Fibroblast of lung (primary cell): ENCODE data around the gene CLEC4E. TPM values are rescaled to one million over a fixed set of nuclear protein-coding genes. Genes with fewer than 3 reads are reported as not detected.

ENCODE experiments used
- DNase-seq, 2 donors: peaks; one replicate each; pipeline versions ENCODE4 v3.0.0 to v3.0.0-alpha.2; 2010; ENCODE audit warnings: low read depth in 2 of 2
- H2AFZ ChIP-seq: 2 replicates; pipeline ENCODE4 v1.5.1; 2012; ENCODE audit warnings: low read length, control low read depth, inconsistent platforms
- H3K27ac ChIP-seq: 2 replicates; pipeline ENCODE4 v1.5.1; 2011; ENCODE audit warnings: low read length, control low read depth; ENCODE audit not compliant: insufficient read depth
- H3K27me3 ChIP-seq: 2 replicates; pipeline ENCODE4 v1.5.1; 2011; ENCODE audit warnings: mild to moderate bottlenecking, low read length; ENCODE audit not compliant: control insufficient read depth, insufficient read depth
- H3K36me3 ChIP-seq: 2 replicates; pipeline ENCODE4 v1.5.1; 2011; ENCODE audit warnings: low read length; ENCODE audit not compliant: control insufficient read depth, insufficient read depth
- H3K4me1 ChIP-seq: 2 replicates; pipeline ENCODE4 v1.5.1; 2011; ENCODE audit warnings: low read length; ENCODE audit not compliant: control insufficient read depth, insufficient read depth; ENCODE audit errors: extremely low read depth
- H3K4me2 ChIP-seq: 2 replicates; pipeline ENCODE4 v1.5.1; 2011; ENCODE audit warnings: low read length, control low read depth; ENCODE audit not compliant: insufficient read depth; ENCODE audit errors: extremely low read depth
- H3K4me3 ChIP-seq, 4 experiments: fragments of 200-600 bp in 1 of 4; sonication (generic) in 1 of 4; replicated peaks in 1 of 4; 2 replicates each; pipeline ENCODE4 v1.5.1; 2011 to 2016; ENCODE audit warnings: low read length in 4 of 4, low read depth in 3 of 4, mild to moderate bottlenecking in 3 of 4, control low read depth in 2 of 4, inconsistent platforms in 1 of 4, mixed read lengths in 1 of 4; ENCODE audit not compliant: insufficient read depth in 1 of 4; ENCODE audit errors: control extremely low read depth in 1 of 4
- H3K79me2 ChIP-seq: 2 replicates; pipeline ENCODE4 v1.5.1; 2012; ENCODE audit warnings: mild to moderate bottlenecking, low read length, inconsistent platforms; ENCODE audit not compliant: control insufficient read depth, insufficient read depth
- H3K9ac ChIP-seq: 2 replicates; pipeline ENCODE4 v1.5.1; 2011; ENCODE audit warnings: mild to moderate bottlenecking, low read length, control low read depth; ENCODE audit not compliant: insufficient read depth
- H3K9me3 ChIP-seq: 2 replicates; pipeline ENCODE4 v1.5.1; 2012; ENCODE audit warnings: low read depth, low read length; ENCODE audit not compliant: control insufficient read depth, insufficient read depth
- H4K20me1 ChIP-seq: 2 replicates; pipeline ENCODE4 v1.5.1; 2011; ENCODE audit warnings: low read length; ENCODE audit not compliant: control insufficient read depth, insufficient read depth; ENCODE audit errors: extremely low read depth
- CTCF ChIP-seq, 2 donors: IDR thresholded peaks in 1 of 2; conservative IDR thresholded peaks in 1 of 2; 1 replicate in 1 of 2; 2 replicates in 1 of 2; pipeline ENCODE4 v1.5.1; 2011 to 2012; ENCODE audit warnings: low read length in 2 of 2, control low read depth in 1 of 2, inconsistent platforms in 1 of 2, low read depth in 1 of 2, mild to moderate bottlenecking in 1 of 2
- EZH2 ChIP-seq: IDR thresholded peaks from 2 replicates; pipeline ENCODE4 v1.5.1; 2012; ENCODE audit warnings: low read length, control low read depth, mild to moderate bottlenecking; ENCODE audit errors: missing control alignments
- polyA plus RNA-seq, 2 donors: library from polyadenylated mRNA; depleted of rRNA in 1 of 2; stranded (reverse) in 1 of 2; unstranded in 1 of 2; fragments of >200 nt; gene quantifications; 2 replicates each; pipeline ENCODE4 v1.2.1, GENCODE V29; 2011 to 2012; ENCODE audit warnings: missing spikeins in 1 of 2
- total RNA-seq: library from RNA; depleted of rRNA; stranded (reverse); fragments of >200 nt; gene quantifications from 2 replicates; pipeline ENCODE4 v1.2.1, GENCODE V29; 2014

The CLEC4E gene
- total and polyA plus RNA-seq, 2 donors (not counting 1 experiment from before 2014, with no cell fraction given), result not detected

GRCh38 chr12:8532045-8532444, 8.7 kb downstream of the CLEC4E start:
- DNase-seq, result no peak
- Histone ChIP-seq H3K9ac (no peak overlapping the region), H3K4me2 (no peak overlapping the region), H3K4me3 (no peak overlapping the region), H2AFZ (no peak overlapping the region), H3K27ac (no peak overlapping the region), H4K20me1 (no peaks in the 10 kb centered on the region), H3K79me2 (no peaks in the 10 kb centered on the region), H3K4me1 (no peaks in the 10 kb centered on the region), H3K27me3 (no peaks in the 10 kb centered on the region), H3K36me3 (no peaks in the 10 kb centered on the region), H3K9me3 (no peaks in the 10 kb centered on the region)
- TF ChIP-seq EZH2 (no peak), CTCF (conservative IDR thresholded peaks at IDR 0.05 in 1 of 2, IDR thresholded peaks at IDR 0.05 in 1 of 2; ENCODE audit: low read depth in 1 of 2, low read length in 2 of 2) (no peak)

GRCh38 chr12:8527250-8528130, 13.2 kb downstream of the CLEC4E start:
- H4K20me1 ChIP-seq, result no peaks in the 10 kb centered on the region
- H3K36me3 ChIP-seq, result no peaks in the 10 kb centered on the region
- no peak overlapping the region for H2AFZ ChIP-seq
- no peak for TF ChIP-seq CTCF (conservative IDR thresholded peaks at IDR 0.05 in 1 of 2, IDR thresholded peaks at IDR 0.05 in 1 of 2; ENCODE audit: low read depth in 1 of 2, low read length in 2 of 2)
- TF ChIP-seq EZH2, result no peak
- H3K9me3 ChIP-seq, result no peaks in the 10 kb centered on the region
- H3K4me3 ChIP-seq, result no peak overlapping the region
- H3K27ac ChIP-seq, result no peak overlapping the region
- no peak overlapping the region for H3K4me2 ChIP-seq
- no peaks in the 10 kb centered on the region for H3K4me1 ChIP-seq
- H3K27me3 ChIP-seq, result no peaks in the 10 kb centered on the region
- H3K79me2 ChIP-seq, result no peaks in the 10 kb centered on the region
- H3K9ac ChIP-seq, result no peak overlapping the region
- no peak for DNase-seq

- Histone ChIP-seq H3K4me2 (no peak overlapping the region), H3K79me2 (no peaks in the 10 kb centered on the region), H2AFZ (no peak overlapping the region), H3K27me3 (no peaks in the 10 kb centered on the region), H3K4me1 (no peaks in the 10 kb centered on the region), H3K27ac (no peak overlapping the region), H3K4me3 (no peak overlapping the region), H3K36me3 (no peaks in the 10 kb centered on the region), H3K9ac (no peak overlapping the region), H4K20me1 (no peaks in the 10 kb centered on the region), H3K9me3 (no peaks in the 10 kb centered on the region)
- DNase-seq, result no peak
- TF ChIP-seq EZH2, result no peak
- TF ChIP-seq CTCF (conservative IDR thresholded peaks at IDR 0.05 in 1 of 2, IDR thresholded peaks at IDR 0.05 in 1 of 2; ENCODE audit: low read depth in 1 of 2, low read length in 2 of 2), result no peak
Observed at GRCh38 chr12:8519171-8519570, 21.5 kb downstream of the CLEC4E start.
